OCI-LY7 (cell line): ENCODE data around the gene PGK1.

Experiments used
- CTCF ChIP-seq: fragments of 200-600 bp; sonication (generic); conservative IDR thresholded peaks from 2 replicates; pipeline ENCODE4 v1.5.1; 2014; ENCODE audit warnings: mild to moderate bottlenecking, antibody characterized with exemption, low read length, moderate library complexity, mixed read lengths
- EZH2phosphoT487 ChIP-seq: fragments of 200-600 bp; sonication (generic); IDR thresholded peaks from 2 replicates; pipeline ENCODE4 v1.6.1; 2018; ENCODE audit warnings: low read depth, borderline replicate concordance, mild to moderate bottlenecking, mixed run types, antibody characterized with exemption, low read length, moderate library complexity, mixed read lengths

GRCh38 chrX:78103623-78104446, at the start of gene PGK1:
- no peak for TF ChIP-seq CTCF
- TF ChIP-seq EZH2phosphoT487: no peak
